OCI-LY1 (cell line): ENCODE results near the gene ACKR3.

Experiments
- CTCF ChIP-seq: fragments of 200-600 bp; sonication (generic), shearing (Covaris generic); IDR thresholded peaks from 2 replicates; pipeline ENCODE4 v1.5.1; 2017; ENCODE audit warnings: mild to moderate bottlenecking, antibody characterized with exemption, low read length, moderate library complexity, mixed read lengths
- EZH2 ChIP-seq: fragments of 200-600 bp; sonication (generic), shearing (Covaris generic); IDR thresholded peaks from 2 replicates; pipeline ENCODE4 v1.8.0; 2017; ENCODE audit warnings: borderline replicate concordance, mixed run types, mild to moderate bottlenecking, antibody characterized with exemption, low read length, moderate library complexity, mixed read lengths

GRCh38 chr2:236523249-236523648 is 46.4 kb upstream of the ACKR3 start:
- TF ChIP-seq CTCF (no peak), EZH2 (no peak)
